ENCODE data around the gene AP1S3. TPM values are rescaled to one million over a fixed set of nuclear protein-coding genes. Genes with fewer than 3 reads are reported as not detected.

Gene AP1S3
- total and polyA plus RNA-seq, 4 donors: 1.8 to 10.0 (median 7.1) TPM

Other genes with a start within 250 kb of the AP1S3 start
- gene SCG2, start 235.2 kb downstream of the AP1S3 start, total RNA-seq: 100 to 1,000 TPM in 1 of 2 donors, 10 to 100 TPM in 1; 39.1 to 166 TPM
- gene SCG2, start 235.2 kb downstream of the AP1S3 start, polyA plus RNA-seq (ENCODE audit: insufficient read length in 2 of 2): 100 to 1,000 TPM; 176 to 199 TPM
- 10 to 100 TPM; 70.1 to 87.3 TPM for gene WDFY1, start 107.8 kb upstream of the AP1S3 start, total RNA-seq
- 10 to 100 TPM; 36.4 to 45.4 TPM for gene WDFY1, start 107.8 kb upstream of the AP1S3 start, polyA plus RNA-seq (ENCODE audit: insufficient read length in 2 of 2)
- gene MRPL44, start 119.9 kb upstream of the AP1S3 start, total RNA-seq: 10 to 100 TPM; 34.4 to 51.7 TPM
- gene MRPL44, start 119.9 kb upstream of the AP1S3 start, polyA plus RNA-seq (ENCODE audit: insufficient read length in 2 of 2): 10 to 100 TPM; 36.7 to 43.8 TPM
- gene SERPINE2, start 201.7 kb upstream of the AP1S3 start, total RNA-seq: 10 to 100 TPM; 61.9 to 90.0 TPM
- gene SERPINE2, start 201.7 kb upstream of the AP1S3 start, polyA plus RNA-seq (ENCODE audit: insufficient read length in 2 of 2): 100 to 1,000 TPM; 179 to 216 TPM